IMR-90 (cell line): Measurements from ENCODE around the gene OR10D3.

Experiments
- CTCF ChIP-seq: conservative IDR thresholded peaks from 2 replicates; pipeline ENCODE4 v1.5.1; 2012; ENCODE audit warnings: mild to moderate bottlenecking, low read depth, low read length, improper control_type of control experiment
- MAFK ChIP-seq: IDR thresholded peaks from 2 replicates; pipeline ENCODE4 v1.6.1; 2012; ENCODE audit warnings: low read depth, low read length, improper control_type of control experiment

DNA sequence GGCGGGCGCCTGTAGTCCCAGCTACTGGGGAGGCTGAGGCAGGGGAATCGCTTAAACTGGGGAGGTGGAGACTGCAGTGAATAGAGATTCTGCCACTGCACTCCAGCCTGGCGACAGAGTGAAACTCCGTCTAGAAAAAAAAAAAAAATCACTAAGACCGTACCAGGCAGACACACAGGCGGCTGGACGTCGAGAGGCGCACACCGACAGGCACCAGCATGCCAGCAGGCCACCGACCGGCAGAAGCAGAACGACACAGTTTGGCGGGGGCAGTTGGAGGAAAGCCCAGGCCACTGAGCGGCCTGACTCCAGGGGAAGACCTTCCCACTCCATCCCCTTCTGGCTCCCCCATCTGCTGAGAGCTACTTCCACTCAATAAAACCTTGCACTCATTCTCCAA lies 17.5 kb downstream of the OR10D3 start:
- TF ChIP-seq MAFK (no peak), CTCF (no peak)
